Islet precursor cell (in vitro differentiated cells): ENCODE measurements around the gene MRRF.
"Not testable (repeated sequence)": the region's sequence is repeated elsewhere in the genome, so short reads cannot be mapped to it uniquely, and the experiment has no call there.

Experiments
- DNase-seq: peaks from one replicate; pipeline ENCODE4 v3.0.0-alpha.2; 2018

Gene MRRF

GRCh38 chr9:122277285-122277897 lies 12.7 kb downstream of the MRRF start:
- DNase-seq = no peak

- no peak for DNase-seq
These were observed 16.7 kb downstream of the MRRF start for GRCh38 chr9:122281368-122281767.

GRCh38 chr9:122286764-122287163 lies 22.1 kb downstream of the MRRF start:
- no peak for DNase-seq

- no peak for DNase-seq
These were observed 22.6 kb downstream of the MRRF start for GRCh38 chr9:122287214-122287720.

- no peak for DNase-seq
These were observed 26.8 kb downstream of the MRRF start for GRCh38 chr9:122291458-122291857.

GRCh38 chr9:122294531-122294930 lies 29.8 kb downstream of the MRRF start:
- DNase-seq = no peak

- DNase-seq = no peak
These were observed 32.8 kb downstream of the MRRF start for GRCh38 chr9:122297512-122297911.

- DNase-seq = no peak
These were observed 37.8 kb downstream of the MRRF start for GRCh38 chr9:122302237-122303093.

GRCh38 chr9:122307061-122307460 lies 42.4 kb downstream of the MRRF start:
- no peak for DNase-seq

GRCh38 chr9:122307925-122308324 lies 43.2 kb downstream of the MRRF start:
- no peak for DNase-seq

GRCh38 chr9:122309861-122310260 lies 45.2 kb downstream of the MRRF start:
- DNase-seq = no peak

- no peak for DNase-seq
These were observed 49.5 kb downstream of the MRRF start for GRCh38 chr9:122314165-122314564.

- no peak for DNase-seq
These were observed 50.9 kb downstream of the MRRF start for GRCh38 chr9:122315534-122315933.

GRCh38 chr9:122318284-122318683 lies 53.6 kb downstream of the MRRF start:
- no peak for DNase-seq

GRCh38 chr9:122320413-122320881 lies 55.8 kb downstream of the MRRF start:
- DNase-seq = no peak

- no peak for DNase-seq
These were observed 57.9 kb downstream of the MRRF start for GRCh38 chr9:122322553-122322952.

GRCh38 chr9:122324665-122325064 lies 60.0 kb downstream of the MRRF start:
- not testable (repeated sequence) for DNase-seq

- no peak for DNase-seq
These were observed 60.4 kb downstream of the MRRF start for GRCh38 chr9:122325124-122325523.

GRCh38 chr9:122327175-122327574 lies 62.5 kb downstream of the MRRF start:
- DNase-seq = no peak

GRCh38 chr9:122329597-122329996 lies 64.9 kb downstream of the MRRF start:
- DNase-seq = no peak

GRCh38 chr9:122330466-122330865 lies 65.8 kb downstream of the MRRF start:
- DNase-seq = not testable (repeated sequence)

- DNase-seq = no peak
These were observed 66.8 kb downstream of the MRRF start for GRCh38 chr9:122331523-122331927.

GRCh38 chr9:122332083-122332482 lies 67.4 kb downstream of the MRRF start:
- DNase-seq = no peak

- DNase-seq = no peak
These were observed 68.0 kb downstream of the MRRF start for GRCh38 chr9:122332644-122333043.
